ENCODE data around the gene USP3. TPM values are rescaled to one million over a fixed set of nuclear protein-coding genes. Genes with fewer than 3 reads are reported as not detected.
A peak's percentile ranks its signal among the peaks of the same experiment; 100 is the strongest.

Gene USP3
- total RNA-seq, 1 donor from 2014 or later, result 62.5 TPM

- no peaks in the 10 kb centered on the region for H3K27me3 ChIP-seq
- peaks cover 21% of the 10 kb centered on the region for H3K4me1 ChIP-seq
- peaks cover 49% of the 10 kb centered on the region for H3K36me3 ChIP-seq
- H3K4me3 ChIP-seq, result no peak overlapping the region
- DNase-seq (no peak), ATAC-seq (no peak)
- no peak for TF ChIP-seq CTCF (IDR thresholded peaks at IDR 0.05)
- H3K27ac ChIP-seq, result no peak overlapping the region
- intact Hi-C loops (cut with DNase I), result no loop called here
- no peaks in the 10 kb centered on the region for H3K9me3 ChIP-seq
Measured at GRCh38 chr15:63593705-63594671, 89.6 kb downstream of the USP3 start.

GRCh38 chr15:63595065-63595464, 90.7 kb downstream of the USP3 start:
- no peak for TF ChIP-seq CTCF (IDR thresholded peaks at IDR 0.05)
- Histone ChIP-seq H3K4me1 (peaks cover 25% of the 10 kb centered on the region), H3K27ac (no peak overlapping the region), H3K36me3 (peaks cover 39% of the 10 kb centered on the region), H3K4me3 (no peak overlapping the region), H3K9me3 (no peaks in the 10 kb centered on the region), H3K27me3 (no peaks in the 10 kb centered on the region)
- intact Hi-C loops (cut with DNase I), result no loop called here
- ATAC-seq (no peak), DNase-seq (no peak)

GRCh38 chr15:63595688-63596087, 91.3 kb downstream of the USP3 start:
- Histone ChIP-seq H3K9me3 (no peaks in the 10 kb centered on the region), H3K4me1 (peaks cover 27% of the 10 kb centered on the region), H3K27me3 (no peaks in the 10 kb centered on the region), H3K4me3 (no peak overlapping the region), H3K36me3 (peaks cover 33% of the 10 kb centered on the region), H3K27ac (no peak overlapping the region)
- no peak for TF ChIP-seq CTCF (IDR thresholded peaks at IDR 0.05)
- no peak for ATAC-seq
- intact Hi-C loops (cut with DNase I), result no loop called here
- no peak for DNase-seq

GRCh38 chr15:63596676-63597037, 92.3 kb downstream of the USP3 start:
- H3K4me1 ChIP-seq, result peaks cover 28% of the 10 kb centered on the region
- H3K36me3 ChIP-seq, result peaks cover 23% of the 10 kb centered on the region
- H3K9me3 ChIP-seq, result no peaks in the 10 kb centered on the region
- H3K27ac ChIP-seq, result no peak overlapping the region
- no peak overlapping the region for H3K4me3 ChIP-seq
- TF ChIP-seq CTCF (IDR thresholded peaks at IDR 0.05), result no peak
- ATAC-seq (no peak), DNase-seq (no peak)
- intact Hi-C loops (cut with DNase I), result no loop called here
- no peaks in the 10 kb centered on the region for H3K27me3 ChIP-seq

- intact Hi-C loops (cut with DNase I), result no loop called here
- H3K27me3 ChIP-seq, result no peaks in the 10 kb centered on the region
- no peak for TF ChIP-seq CTCF (IDR thresholded peaks at IDR 0.05)
- ATAC-seq (no peak), DNase-seq (peak; percentile 74)
- peak within 1 kb of the TSS; percentile 61 for H3K27ac ChIP-seq
- H3K36me3 ChIP-seq, result peaks cover 18% of the 10 kb centered on the region
- no peaks in the 10 kb centered on the region for H3K9me3 ChIP-seq
- peaks cover 33% of the 10 kb centered on the region for H3K4me1 ChIP-seq
- H3K4me3 ChIP-seq, result peak within 1 kb of the TSS; percentile 28
Measured at GRCh38 chr15:63597038-63597790, 92.8 kb downstream of the USP3 start, which contains the start of gene FBXL22. FBXL22 (plus strand) TSS chr15:63597387; CDS start chr15:63597393, 6 bp downstream.

Data from upper lobe of right lung (tissue), 1 donor.